IPS-15b (cell line): Measurements from ENCODE around the gene ANKRD63.
A peak's percentile ranks its signal among the peaks of the same experiment; 100 is the strongest.

Experiments used
- H3K27me3 ChIP-seq: one replicate; pipeline ENCODE4 v1.6.1; 2013; ENCODE audit warnings: low read length; ENCODE audit not compliant: control insufficient read depth, insufficient read depth
- H3K36me3 ChIP-seq: one replicate; pipeline ENCODE4 v1.6.1; 2013; ENCODE audit warnings: low read length; ENCODE audit not compliant: control insufficient read depth, insufficient read depth
- H3K4me1 ChIP-seq: one replicate; pipeline ENCODE4 v1.6.1; 2013; ENCODE audit warnings: mild to moderate bottlenecking, low read length; ENCODE audit not compliant: control insufficient read depth, insufficient read depth
- H3K4me3 ChIP-seq: one replicate; pipeline ENCODE4 v1.5.1; 2013; ENCODE audit warnings: low read depth, low read length
- H3K9ac ChIP-seq: one replicate; pipeline ENCODE4 v1.6.1; 2013; ENCODE audit warnings: low read depth, mild to moderate bottlenecking, low read length
- H3K9me3 ChIP-seq: one replicate; pipeline ENCODE4 v1.6.1; 2013; ENCODE audit warnings: mild to moderate bottlenecking, low read length; ENCODE audit not compliant: control insufficient read depth, insufficient read depth

The ANKRD63 gene

DNA sequence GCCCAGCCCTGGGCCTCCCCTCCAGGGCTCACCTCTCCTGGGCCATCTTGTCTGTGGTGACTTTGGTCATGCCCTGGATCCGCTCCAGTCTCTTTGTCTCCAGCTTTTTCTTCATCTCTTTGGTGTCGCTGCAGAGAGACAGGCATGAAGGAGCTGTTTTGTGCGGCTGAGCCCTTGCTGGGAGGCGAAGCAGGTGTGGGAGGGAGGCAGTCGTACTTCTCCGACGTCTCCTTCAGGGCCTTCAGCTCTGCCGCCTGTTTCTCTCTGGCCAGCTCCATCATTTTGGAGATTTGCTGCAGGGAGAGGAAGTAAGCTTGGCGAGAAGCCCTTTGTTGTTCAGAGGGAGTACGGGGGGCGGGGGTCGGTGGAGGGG lies 7.7 kb upstream of the ANKRD63 start:
- no peak overlapping the region for H3K4me3 ChIP-seq
- H3K36me3 ChIP-seq: no peaks in the 10 kb centered on the region
- no peak overlapping the region for H3K9ac ChIP-seq
- H3K27me3 ChIP-seq: peaks cover 63% of the 10 kb centered on the region
- no peaks in the 10 kb centered on the region for H3K9me3 ChIP-seq
- H3K4me1 ChIP-seq: peaks cover 12% of the 10 kb centered on the region

DNA sequence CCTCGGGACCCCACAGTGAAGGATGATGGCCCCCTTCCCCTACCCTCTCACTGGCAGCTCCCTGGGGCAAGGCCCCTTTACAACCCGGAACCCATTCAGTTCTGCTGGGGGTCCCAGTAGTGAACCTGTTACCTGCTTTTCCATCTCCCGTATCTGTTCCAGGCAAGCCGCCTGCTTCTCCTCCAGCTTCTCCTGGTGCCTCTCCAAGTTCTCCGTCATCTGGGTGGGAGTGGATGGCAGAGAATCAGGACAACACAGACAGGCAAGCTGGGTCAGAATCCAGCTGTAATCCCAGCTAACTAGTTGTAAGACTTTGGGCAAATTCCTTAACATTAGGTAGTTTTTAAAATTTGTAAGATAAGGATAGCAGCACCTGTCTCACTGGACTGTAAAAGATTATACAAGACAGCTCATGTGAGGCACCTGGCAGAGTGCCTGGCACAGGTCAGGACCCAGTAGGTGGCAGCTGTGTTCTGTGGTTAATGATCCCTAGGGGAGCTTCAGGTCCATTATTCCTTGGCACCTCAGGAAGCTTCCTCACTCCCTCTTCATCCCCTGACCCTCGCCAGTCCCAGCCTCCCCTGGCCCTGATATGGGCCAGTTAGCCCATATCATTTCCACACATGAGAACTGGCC lies 6.4 kb upstream of the ANKRD63 start:
- Histone ChIP-seq H3K9me3 (no peaks in the 10 kb centered on the region), H3K9ac (no peak overlapping the region), H3K36me3 (no peaks in the 10 kb centered on the region), H3K4me3 (no peak overlapping the region), H3K4me1 (peaks cover 20% of the 10 kb centered on the region), H3K27me3 (peaks cover 69% of the 10 kb centered on the region)

DNA sequence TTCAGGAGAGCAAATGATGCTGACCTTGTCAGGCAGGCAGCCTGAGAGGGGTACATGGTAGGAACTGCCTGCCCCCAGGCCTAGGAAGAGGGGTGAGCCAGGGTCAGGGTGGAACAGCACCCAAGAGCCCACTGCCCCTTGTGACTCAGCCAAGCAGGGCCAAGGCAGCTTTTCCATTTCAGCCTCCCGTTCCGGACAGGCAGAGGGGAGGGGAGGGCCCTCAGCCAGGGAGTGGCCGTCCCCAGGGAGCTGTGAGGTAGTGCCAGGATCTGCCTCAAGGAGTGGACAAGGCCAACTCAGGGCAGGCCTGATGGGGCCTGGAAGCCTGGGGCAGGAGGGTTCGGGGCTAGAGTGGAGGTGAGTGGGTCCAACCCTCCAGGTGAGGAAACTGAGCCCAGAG lies 5.1 kb upstream of the ANKRD63 start:
- Histone ChIP-seq H3K4me1 (peaks cover 23% of the 10 kb centered on the region), H3K9me3 (no peaks in the 10 kb centered on the region), H3K27me3 (peaks cover 73% of the 10 kb centered on the region), H3K4me3 (no peak overlapping the region), H3K9ac (no peak overlapping the region), H3K36me3 (no peaks in the 10 kb centered on the region)

DNA sequence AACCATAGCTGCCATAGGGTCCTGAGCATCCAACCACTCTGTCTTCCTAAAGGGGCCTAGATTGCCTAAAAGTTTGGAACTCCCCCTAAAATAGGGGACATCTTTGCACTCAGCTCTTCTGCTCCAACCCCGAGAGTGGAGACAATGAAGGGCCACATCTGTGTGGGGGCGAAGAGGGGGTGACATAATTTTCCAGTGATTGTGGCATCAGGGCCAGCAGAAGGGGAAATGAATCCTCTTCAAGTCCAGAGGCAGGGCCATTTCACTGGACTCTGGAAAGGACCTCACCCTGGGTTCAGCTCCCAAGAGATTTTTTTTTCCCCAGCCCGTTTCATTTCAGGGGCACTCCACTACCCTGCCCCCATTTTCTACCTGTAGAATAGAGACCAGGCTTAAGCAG lies 4.6 kb upstream of the ANKRD63 start:
- Histone ChIP-seq H3K9me3 (no peaks in the 10 kb centered on the region), H3K36me3 (no peaks in the 10 kb centered on the region), H3K4me3 (no peak overlapping the region), H3K27me3 (peaks cover 73% of the 10 kb centered on the region), H3K4me1 (peaks cover 23% of the 10 kb centered on the region), H3K9ac (no peak overlapping the region)

DNA sequence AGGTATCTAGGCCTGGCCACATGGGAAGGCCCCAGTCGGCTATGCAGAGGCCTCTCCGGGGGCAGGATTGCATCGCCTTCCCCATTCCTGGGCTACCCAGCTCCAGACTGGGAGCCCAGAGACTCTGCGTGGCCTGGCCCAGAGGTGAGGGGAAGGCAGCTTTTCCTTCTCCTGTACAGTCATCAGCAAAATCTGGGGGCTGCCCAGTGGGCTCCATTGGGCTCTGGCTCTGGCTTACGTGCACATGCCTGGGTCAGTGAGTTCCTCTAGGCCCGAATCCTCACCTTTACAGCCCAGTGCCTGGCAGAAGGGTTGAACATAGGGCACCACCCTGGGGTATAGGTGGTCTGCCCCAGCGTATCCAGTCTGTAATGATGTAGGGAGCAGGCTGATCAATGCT lies 3.9 kb upstream of the ANKRD63 start:
- Histone ChIP-seq H3K9me3 (no peaks in the 10 kb centered on the region), H3K27me3 (peaks cover 73% of the 10 kb centered on the region), H3K4me1 (peaks cover 23% of the 10 kb centered on the region), H3K4me3 (no peak overlapping the region), H3K36me3 (no peaks in the 10 kb centered on the region), H3K9ac (no peak overlapping the region)

DNA sequence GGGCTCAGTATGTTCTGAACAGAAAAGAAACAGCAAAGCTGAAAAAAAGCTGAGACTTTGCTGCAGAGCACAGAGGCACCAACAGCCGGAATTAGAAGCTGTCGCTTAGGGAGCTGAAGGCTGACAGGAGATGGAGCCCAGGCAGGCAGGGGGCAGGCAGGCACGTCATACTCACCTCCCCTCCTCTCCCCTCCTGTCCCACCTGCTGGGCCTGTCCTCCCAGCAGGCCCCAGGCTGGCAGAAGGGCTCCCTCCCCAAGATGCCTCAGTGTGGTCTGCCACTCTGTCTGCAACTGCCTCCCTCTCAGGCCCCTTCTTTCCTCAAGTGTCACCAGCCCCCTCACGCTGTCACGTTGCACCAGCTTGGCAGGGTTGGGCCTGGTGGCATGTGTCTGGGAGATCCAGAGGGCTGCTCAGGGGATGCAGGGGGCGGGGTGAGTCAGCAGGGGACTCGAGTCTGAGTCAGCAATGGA lies 3.2 kb upstream of the ANKRD63 start:
- Histone ChIP-seq H3K9ac (no peak overlapping the region), H3K9me3 (no peaks in the 10 kb centered on the region), H3K36me3 (no peaks in the 10 kb centered on the region)

DNA sequence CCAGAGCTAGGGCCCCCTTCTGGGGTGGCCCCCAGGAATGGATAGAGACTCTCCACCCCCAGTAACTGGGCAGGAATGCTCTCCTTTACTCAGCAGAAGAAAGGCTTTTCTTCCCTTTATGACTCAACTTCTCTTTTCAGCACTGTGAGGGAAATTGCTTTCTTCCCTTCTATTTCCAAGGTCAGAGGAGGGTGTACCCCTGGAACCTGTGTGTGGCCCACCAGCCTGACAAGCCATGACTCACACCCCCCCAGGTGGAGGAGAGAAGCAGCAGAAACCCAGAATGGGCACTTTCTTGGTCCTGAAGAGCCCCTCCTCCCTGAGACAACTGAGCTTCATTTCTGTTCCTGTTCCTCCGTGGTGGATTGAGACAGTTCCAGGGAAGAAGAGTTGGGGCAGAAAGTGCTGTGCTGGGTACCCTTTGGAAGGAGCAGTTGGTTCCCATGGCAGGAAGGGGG lies 2.7 kb upstream of the ANKRD63 start:
- Histone ChIP-seq H3K27me3 (peaks cover 79% of the 10 kb centered on the region), H3K9me3 (no peaks in the 10 kb centered on the region), H3K4me3 (no peak overlapping the region), H3K9ac (no peak overlapping the region), H3K4me1 (peaks cover 28% of the 10 kb centered on the region), H3K36me3 (no peaks in the 10 kb centered on the region)

More for the DNA sequence above, 3.2 kb upstream of the ANKRD63 start:
- H3K4me1 ChIP-seq: peaks cover 23% of the 10 kb centered on the region
- peaks cover 75% of the 10 kb centered on the region for H3K27me3 ChIP-seq
- no peak overlapping the region for H3K4me3 ChIP-seq

DNA sequence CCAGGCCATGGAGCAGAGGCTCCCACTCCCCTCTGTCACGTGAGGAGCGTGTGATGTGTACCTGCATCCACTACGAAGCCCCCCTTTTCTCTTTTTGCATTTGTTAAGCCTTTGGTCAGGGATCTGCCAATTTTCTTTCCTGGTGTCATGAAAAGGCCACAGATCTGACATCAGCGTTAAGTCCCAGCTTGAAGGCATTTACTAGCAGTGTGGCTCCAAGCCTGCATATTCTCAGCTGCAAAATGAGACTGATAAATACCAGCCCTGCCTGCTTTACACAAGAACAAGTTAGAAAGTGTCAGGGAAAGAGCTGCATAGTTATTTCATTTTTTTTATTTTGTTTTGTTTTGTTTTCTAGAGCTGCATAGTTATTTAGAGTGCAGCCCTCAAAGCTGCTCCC lies 2.3 kb upstream of the ANKRD63 start:
- Histone ChIP-seq H3K4me3 (no peak overlapping the region), H3K36me3 (no peaks in the 10 kb centered on the region), H3K27me3 (peaks cover 79% of the 10 kb centered on the region), H3K9ac (no peak overlapping the region), H3K4me1 (peaks cover 25% of the 10 kb centered on the region), H3K9me3 (no peaks in the 10 kb centered on the region)

DNA sequence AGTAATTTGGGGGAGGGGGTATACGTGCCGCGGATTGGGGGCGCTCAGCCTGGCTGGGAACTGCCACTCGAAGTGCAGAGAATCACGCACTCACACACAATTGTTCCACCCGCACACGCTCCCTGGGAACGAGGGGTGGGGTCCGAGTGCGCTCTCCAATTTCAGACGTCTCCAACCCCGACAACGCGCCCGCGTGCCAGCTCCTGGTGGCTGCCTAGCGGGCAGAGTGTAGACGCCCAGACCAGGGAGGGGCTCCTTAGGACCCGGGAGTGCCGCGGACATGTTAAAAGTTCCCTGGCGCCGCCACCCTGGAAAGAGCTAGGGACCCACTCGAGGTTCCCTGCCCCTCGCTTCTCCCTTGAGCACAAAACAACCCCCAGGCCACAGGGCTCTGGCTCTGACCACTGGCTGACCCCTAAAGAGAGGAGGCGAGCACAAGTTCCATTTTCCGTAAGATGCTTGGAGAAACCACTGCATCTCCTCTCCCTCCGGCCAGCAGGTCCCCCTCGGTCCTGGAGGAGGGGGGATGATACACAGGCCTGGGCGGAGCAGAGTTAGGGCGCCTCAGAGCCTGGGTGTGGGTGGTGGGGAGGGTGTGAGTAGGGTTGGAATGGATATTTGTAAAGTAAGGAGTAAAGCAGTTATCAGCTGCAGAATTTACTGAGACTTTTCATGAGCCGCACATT lies 894 bp upstream of the ANKRD63 start:
- Histone ChIP-seq H3K36me3 (no peaks in the 10 kb centered on the region), H3K9ac (no peak overlapping the region), H3K4me3 (peak overlapping the region; percentile 61), H3K4me1 (peaks cover 25% of the 10 kb centered on the region), H3K9me3 (no peaks in the 10 kb centered on the region), H3K27me3 (peaks cover 75% of the 10 kb centered on the region)

DNA sequence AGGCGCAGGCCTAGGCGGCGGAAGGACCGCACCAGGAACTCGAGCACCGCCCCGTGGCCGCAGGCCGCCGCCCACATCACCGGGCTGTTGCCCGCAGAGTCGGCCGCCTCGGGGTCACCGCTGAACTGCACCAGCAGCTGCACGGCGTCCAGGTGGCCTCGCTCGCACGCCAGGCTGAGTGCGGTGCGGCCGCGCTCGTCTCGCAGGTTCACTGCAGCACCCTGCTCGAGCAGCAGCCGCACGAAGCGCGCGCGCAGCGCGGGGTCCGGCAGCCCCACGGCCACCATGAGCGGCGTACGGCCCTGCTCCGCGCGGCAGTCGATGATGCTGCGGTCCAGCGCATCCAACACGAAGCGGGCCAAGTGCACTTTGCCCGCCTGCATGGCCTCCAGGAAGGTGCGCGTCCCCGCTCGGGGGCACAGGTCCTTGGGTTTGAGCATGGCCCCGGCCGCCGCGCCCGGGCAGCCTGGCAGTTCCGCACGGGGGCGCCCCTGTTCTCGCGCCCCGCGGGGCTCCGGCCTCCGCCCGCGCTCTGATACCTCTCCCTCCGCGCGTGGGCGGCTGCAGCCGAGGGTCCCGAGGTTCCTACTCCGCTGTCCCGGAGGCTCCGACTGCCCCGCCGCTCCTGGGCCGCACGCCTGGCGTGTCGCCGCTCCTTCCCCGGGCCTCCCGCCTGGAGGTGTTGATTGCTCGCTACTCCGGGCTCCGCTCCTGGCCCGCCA lies 556 bp downstream of the ANKRD63 start:
- no peak overlapping the region for H3K9ac ChIP-seq
- peak overlapping the region; percentile 61 for H3K4me3 ChIP-seq
- peaks cover 73% of the 10 kb centered on the region for H3K27me3 ChIP-seq
- H3K4me1 ChIP-seq: peaks cover 25% of the 10 kb centered on the region
- H3K36me3 ChIP-seq: no peaks in the 10 kb centered on the region
- no peaks in the 10 kb centered on the region for H3K9me3 ChIP-seq

DNA sequence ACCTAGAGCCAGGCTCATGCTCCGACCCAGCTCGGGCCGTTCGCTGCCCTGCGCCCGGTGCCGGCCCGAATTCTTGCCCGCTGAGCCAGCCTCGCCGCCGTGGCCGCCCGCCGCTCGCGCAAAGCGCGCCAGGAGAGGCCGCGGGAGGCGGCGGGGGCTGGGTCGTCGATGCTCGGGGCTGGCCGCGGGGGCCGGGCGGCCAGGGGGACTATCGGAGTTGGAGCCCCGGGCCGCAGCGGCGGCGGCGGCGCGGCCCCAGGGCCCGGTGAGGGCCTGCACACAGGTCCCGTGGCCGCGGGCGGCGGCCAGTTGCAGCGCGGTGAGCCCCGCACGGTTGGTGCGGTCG lies 1.1 kb downstream of the ANKRD63 start:
- Histone ChIP-seq H3K27me3 (peaks cover 70% of the 10 kb centered on the region), H3K36me3 (no peaks in the 10 kb centered on the region), H3K9me3 (no peaks in the 10 kb centered on the region), H3K4me3 (peak overlapping the region; percentile 61), H3K4me1 (peaks cover 25% of the 10 kb centered on the region), H3K9ac (no peak overlapping the region)
